ENCODE data around the gene MAP2K7.

GRCh38 chr19:7868326-7868670 lies 35.4 kb upstream of the MAP2K7 start:
- TF ChIP-seq CTCF (IDR thresholded peaks at IDR 0.05): no peak
- no peak for TF ChIP-seq POLR2AphosphoS5 (IDR thresholded peaks at IDR 0.05)

Data from gastroesophageal sphincter (tissue), 3 donors.